Suppressor macrophage treated with lipopolysaccharide for 4 hours (primary cell): ENCODE data around the gene FANK1.
"Not testable (repeated sequence)": the region's sequence is repeated elsewhere in the genome, so short reads cannot be mapped to it uniquely, and the experiment has no call there.

ENCODE experiments used
- DNase-seq: peaks from one replicate; pipeline ENCODE4 v3.0.0-alpha.2; 2020

The FANK1 gene

DNA sequence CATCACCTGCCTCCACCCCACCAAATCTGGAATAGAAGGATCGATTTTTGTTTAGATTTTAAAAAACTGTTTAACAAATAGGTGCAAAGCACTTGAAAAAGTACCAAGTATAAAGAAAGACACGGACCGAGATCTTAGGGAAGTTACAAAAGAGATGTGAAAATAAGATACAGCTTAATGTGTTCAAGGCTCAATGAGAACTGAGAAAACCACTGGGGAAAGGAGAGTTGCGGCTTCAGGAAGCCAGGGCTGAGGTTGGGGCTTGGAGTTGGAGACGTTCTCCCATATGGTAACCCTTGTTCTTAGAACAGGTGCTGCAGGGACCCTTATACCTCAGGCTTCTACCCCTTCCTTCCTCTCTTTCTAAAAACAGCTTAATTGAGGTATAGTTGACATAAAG lies 140.2 kb downstream of the FANK1 start:
- DNase-seq: no peak

- no peak for DNase-seq
Measured at GRCh38 chr10:126037946-126038345, 141.6 kb downstream of the FANK1 start.

GRCh38 chr10:126041117-126041516 lies 144.8 kb downstream of the FANK1 start:
- DNase-seq: no peak

DNA sequence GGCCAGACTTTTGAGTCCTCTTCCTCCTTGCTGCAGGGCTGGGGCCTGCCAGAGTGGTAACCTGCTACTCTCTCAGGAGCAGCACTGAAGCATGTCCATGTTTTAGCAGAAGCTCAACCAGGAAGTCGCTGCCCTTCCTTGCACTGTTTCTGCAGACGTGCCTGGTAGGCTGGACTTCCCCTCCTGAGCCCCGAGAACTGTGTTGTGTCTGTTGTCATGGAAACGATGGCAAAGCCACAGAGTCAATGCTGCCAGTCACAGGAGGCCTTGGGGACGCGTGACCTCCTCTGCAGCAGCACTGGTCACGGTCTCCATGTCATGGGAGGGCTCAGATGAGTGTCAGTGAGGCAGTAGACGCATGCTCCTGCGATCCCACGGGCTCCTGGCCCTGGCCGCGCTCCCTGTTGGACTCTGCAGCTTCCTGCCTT lies 145.5 kb downstream of the FANK1 start:
- peak; percentile 99 for DNase-seq

DNA sequence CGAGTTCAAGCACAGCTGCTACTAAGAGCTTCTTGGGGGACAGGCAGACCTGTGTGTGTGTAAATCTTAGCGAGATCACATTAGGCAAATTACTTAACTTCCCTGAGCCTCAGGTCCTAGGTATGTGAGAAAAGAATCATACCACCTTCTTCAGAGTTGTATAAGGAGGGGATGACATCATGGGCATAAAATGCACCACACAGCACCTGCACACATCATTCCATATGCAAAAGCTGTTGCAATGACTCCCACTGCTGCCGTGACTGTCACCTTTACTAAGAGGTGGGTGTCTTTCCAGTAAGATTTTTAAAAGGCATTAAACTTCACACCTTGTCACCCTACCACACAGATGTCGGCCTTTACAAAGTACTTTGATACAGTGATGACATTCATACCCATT lies 146.0 kb downstream of the FANK1 start:
- DNase-seq: no peak

- no peak for DNase-seq
Measured at GRCh38 chr10:126042906-126043305, 146.5 kb downstream of the FANK1 start.

DNA sequence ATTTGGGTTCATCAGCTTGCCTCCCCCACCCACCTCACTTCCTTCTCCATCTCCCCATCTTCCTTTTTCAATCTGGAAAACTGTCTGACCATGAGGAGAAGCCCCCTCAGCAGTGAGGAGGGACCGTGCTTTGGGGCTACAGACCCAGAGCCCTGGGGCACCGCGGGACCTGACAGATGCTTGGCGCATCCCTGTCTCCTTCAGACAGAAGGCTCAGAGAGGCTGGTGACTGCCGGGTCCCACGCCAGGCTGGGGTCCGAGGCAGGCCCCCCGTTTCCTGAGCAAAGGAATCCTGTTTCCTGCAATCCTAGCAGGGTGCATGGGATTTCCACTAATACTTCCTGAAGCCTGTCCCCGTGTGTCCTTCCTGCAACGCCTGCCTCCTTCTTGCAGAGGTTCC lies 147.0 kb downstream of the FANK1 start:
- no peak for DNase-seq

DNA sequence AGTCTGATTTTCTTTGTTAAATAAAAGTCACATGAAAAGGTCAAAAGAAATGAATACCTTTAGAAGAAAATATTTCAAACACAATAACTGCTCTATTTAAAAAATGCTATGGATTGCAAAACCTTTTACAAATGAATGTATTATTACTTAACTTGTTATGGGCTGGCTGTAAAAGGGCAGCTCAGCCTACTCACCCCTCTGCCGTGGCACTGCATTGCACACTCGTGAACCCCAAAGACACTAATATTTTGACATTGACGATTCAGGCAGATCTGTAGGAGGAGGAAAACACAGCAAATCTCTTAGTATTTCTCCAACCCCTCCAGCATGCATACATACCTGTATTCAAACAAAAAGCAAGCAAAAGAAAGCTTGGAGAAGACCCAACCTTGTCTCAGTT lies 149.5 kb downstream of the FANK1 start:
- peak; percentile 56 for DNase-seq

DNA sequence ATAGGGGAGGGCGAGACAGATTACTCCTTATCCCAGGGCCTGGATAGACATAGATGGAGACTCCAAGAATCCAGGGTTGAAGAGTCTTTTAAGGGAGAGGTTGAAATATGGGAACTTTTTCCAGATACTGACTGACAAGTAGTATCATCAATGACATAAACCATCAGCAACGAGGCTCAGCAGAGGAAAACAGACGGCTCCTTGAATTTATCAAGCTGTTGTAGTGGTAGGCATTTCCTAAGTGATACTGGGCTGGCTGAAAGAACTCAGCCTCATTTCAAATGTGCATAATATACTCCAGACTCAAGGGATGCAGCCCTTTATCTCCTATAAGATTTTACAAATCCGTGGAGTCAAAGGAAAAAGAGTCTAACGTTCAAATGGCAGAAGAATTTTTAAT lies 150.5 kb downstream of the FANK1 start:
- no peak for DNase-seq

DNA sequence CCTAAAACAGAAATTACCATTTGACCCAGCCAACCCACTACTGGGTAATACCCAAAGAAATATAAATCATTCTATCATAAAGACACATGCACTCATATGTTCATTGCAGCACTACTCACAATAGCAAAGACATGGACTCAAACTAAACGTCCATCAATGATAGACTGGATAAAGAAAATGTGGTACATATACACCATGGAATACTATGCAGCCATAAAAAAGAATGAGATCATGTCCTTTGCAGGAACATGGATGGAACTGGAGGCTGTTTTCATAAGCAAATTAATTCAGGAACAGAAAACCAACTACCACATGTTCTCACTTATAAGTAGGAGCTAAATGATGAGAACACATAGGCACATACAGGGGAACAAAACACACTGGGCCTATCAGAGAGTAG lies 151.4 kb downstream of the FANK1 start:
- DNase-seq: not testable (repeated sequence)

DNA sequence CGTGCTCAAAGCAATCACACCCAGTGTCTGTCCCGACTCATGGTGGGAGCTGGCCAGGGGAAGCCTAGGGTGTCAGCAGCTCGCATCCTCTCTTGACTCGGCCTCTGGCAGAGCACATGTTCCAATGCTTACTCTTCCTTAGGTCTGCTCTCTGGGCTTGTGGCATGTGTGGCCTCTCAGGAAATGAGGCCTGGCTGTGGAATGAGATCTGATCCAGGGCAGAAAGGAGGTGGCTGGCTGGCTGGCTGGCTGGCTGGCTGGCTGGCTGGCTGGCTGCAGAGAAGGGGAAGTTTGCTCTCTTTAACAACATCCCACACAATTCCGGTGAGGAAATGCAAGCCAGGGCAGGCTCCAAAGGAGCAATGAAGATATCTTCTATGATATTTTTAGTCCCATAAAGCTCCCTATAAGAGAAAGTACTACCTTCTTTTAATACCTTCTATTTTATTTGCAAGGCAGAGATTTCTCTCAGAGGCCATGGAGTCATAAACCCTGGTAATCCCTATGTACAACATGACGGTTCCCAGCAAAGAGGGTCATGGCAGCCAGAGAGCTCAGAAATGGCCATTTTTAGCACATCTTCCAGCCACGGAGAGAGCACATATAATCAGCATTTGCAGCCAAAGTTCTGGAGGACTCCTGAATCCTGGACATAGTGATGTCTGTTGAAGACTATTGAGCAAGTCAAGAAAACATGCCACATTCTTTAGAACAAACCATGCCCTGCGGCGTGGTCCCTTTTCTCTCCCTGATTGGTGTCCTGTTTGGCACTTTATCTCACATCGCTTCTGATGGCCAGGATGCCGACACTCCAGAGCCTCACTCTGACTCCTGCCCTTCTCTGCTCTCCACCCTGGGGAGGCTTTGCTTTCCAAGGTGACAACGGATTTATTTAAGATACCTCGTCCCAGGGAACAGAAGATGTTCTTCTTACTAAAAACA lies 153.7 kb downstream of the FANK1 start:
- DNase-seq: peak; percentile 76

DNA sequence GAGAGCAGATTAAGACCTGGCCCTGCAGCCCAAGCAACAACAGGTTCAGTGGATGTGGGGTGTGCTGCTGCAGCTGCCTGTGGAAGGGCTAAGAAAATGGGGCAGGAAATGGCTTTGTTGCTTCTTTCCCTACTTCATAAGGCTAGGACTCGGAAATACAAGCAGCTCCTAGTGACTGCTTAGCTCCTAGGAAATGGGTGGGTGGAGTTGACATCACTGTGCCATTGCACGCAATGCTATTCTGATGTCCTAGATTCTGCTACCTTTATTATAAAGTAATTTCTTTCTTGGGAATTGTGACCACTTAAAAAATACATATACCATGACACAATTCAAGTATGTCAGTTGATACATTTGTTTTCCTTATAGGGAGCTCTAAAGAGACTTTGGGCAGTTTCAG lies 155.8 kb downstream of the FANK1 start:
- peak; percentile 41 for DNase-seq

GRCh38 chr10:126054191-126054590 lies 157.8 kb downstream of the FANK1 start:
- no peak for DNase-seq

DNA sequence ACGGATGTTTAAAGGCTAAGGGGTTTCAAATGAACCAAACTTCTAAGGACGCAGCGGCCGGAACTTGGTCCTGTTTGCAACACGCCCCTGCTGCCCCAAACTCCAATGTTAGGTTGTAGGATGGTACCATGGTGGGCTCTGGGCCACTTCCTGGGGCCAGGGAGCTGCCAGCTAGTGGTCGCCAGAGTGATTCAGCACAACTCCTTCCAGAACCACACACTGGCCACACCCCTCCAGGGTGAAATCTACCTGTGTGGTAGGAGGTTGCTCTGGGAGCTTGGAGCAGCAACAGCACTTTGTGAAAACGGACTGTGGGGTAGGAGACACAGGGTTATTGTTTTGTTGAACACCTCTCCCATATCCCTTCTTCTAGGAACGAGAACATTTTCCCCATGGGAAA lies 161.1 kb downstream of the FANK1 start:
- DNase-seq: no peak

- no peak for DNase-seq
Measured at GRCh38 chr10:126058104-126058503, 161.7 kb downstream of the FANK1 start.

- DNase-seq: no peak
Measured at GRCh38 chr10:126058507-126058906, 162.1 kb downstream of the FANK1 start.
